ENCODE measurements around the gene TNFRSF13B.

DNA sequence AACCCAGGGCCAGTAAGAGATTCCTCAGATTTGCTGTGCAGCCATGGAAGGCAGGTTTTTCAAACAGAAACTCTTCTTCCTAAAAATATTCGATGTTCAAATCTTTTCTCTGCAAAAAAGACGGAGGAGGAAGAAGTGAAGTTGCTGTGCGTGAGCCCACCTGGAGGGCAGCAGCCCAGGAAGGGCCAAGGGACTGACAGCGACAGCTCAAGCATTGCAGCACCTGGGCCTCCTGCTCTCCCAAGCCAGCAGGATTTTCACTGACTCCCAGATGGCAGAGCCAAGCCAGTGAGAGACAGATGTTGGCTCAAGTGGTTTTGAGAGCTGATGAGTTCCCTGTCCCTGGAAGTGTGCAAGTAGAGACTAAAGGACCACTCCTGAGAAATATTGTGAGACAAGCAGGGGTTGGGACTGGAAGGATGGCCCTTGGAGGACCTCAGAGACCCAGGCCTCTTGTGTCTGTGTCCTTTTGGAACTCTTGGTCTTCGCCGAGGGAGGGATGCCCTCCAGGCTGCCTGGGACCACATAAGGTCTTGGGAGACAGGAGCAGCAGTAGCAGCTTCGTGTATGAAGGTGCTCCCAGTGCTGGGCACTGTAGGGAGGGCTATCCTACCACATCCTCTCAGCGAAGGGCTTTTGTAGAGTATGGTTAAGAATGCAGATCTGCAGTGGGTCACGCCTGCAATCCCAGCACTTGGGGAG lies 29.3 kb upstream of the TNFRSF13B start:
- no peak for TF ChIP-seq EZH2 (IDR thresholded peaks at IDR 0.05)
- TF ChIP-seq POLR2AphosphoS5 (IDR thresholded peaks at IDR 0.05; ENCODE audit: borderline replicate concordance, low read depth, low read length) = no peak
- no peak for TF ChIP-seq FOXP2 (optimal IDR thresholded peaks at IDR 0.05; ENCODE audit: control extremely low read depth, extremely low read length, insufficient read depth)
